Left kidney (tissue), 2 donors: ENCODE data around the gene SNCB. TPM values are rescaled to one million over a fixed set of nuclear protein-coding genes. Genes with fewer than 3 reads are reported as not detected.
A peak's percentile ranks its signal among the peaks of the same experiment; 100 is the strongest.
"Not testable (repeated sequence)": the region's sequence is repeated elsewhere in the genome, so short reads cannot be mapped to it uniquely, and the experiment has no call there.

Experiments
- DNase-seq: peaks from one replicate; pipeline ENCODE4 v3.0.0-alpha.2; 2013
- polyA plus RNA-seq: library from polyadenylated mRNA; unstranded; fragments of 120-200 nt; gene quantifications from one replicate; pipeline ENCODE4 v1.2.1, GENCODE V29; 2013; ENCODE audit not compliant: insufficient read length

The SNCB gene
- polyA plus RNA-seq, 1 donor: 0.20 TPM

DNA sequence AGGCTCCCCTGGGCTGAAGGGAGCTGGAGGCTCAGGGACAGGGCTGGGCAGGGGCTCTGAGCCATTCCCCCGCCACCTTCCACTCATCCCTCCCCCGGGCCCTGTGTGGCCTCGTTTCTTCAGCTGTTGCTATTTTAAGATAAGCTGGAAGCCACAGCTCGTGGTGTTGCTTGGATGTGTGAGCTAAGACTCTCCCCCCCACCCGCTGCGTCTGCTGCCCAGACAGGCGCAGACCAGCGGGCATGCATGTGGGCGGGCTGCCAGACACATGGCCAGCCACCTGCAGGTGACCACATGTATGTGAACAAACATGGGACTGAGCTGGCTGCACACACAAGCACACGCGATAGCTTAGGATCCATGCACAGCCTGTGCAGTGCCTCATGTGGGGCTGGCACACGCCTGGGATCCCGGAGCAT lies 8.7 kb downstream of the SNCB start:
- DNase-seq: no peak

DNA sequence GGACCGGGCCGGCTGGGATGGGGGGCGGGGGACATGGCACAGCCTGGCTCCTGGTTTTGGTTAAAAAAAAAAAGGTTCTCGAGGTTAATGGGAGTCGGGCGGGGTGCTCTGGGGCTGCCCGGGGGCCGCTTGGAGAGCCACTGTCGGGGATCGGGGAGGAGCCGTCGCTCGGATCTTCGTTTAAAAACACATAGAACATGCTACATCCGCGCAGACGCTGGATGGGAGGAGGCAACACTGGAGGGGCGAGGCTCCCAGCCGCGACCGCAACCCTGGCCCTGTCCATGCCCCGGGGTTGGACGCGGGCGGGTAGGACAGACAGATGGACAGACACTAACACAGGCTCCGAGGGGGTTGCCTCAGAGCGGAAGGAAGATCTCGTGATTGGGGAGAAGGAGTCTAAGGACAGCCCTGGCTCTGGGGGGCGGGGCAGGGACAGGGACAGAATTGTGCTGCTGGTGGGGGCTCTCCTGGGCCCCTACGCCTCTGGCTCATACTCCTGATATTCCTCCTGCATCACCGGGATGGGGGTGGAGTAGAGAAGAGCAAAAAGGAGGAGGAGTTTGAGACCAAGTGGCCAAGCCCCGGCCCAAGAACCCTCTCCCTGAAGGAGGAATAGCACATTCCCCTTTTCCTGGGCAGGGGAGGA lies 9.9 kb downstream of the SNCB start:
- DNase-seq: no peak

DNA sequence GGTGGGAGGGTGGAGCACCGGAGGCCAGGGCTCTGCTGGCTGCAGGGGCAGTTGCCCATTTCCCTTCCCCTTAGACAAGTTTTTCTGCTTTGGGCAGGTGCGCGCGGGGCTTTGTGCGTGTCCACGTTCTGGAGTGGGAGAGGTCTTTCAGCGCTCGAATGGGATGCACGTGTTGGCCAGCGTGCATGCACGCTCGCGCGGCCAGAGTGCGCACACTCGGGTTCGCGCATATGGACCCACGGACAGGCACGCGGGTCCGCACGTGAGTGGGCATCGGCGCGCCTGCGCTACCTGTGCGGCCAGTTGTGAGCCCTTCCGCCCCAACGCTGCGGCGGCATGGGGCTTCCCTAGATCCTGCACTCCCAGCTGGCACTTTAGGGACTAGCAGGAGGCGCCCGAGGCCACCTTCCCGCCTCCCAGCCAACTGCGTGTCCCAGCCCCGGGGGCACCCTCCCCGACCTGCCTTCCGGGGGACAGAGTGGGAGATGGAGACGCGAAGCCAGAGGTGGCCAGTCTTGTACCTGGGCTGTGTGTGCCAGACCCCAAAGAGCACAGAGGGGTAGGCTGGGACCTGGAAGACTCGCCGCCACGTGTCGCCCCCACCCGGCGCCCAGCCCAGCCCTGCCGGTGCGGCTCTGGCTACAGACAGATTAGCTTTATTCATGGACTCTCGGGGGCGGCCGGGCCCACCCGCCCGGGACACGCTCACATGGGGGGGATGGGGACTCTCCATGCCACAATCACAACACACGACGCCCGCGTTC lies 10.6 kb downstream of the SNCB start:
- no peak for DNase-seq

DNA sequence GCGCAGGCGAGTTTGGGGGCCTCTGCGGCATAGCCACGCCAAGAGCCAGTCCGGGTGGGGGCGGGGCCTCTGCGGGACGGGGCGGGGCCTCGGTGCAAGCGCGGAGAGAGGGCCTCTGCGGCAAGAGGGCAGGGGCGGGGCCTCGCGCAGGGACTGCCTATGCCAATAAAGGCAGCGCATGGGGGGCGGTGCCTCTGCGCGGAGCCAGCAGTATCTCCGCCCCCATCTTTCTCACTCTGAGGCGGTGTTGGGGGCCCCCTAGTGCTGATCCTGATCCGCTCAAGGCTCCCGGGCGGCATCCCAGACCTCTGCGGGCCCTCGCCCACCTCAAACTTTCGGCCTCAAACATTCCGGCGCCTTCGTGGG lies 11.1 kb downstream of the SNCB start:
- DNase-seq: peak; percentile 72

DNA sequence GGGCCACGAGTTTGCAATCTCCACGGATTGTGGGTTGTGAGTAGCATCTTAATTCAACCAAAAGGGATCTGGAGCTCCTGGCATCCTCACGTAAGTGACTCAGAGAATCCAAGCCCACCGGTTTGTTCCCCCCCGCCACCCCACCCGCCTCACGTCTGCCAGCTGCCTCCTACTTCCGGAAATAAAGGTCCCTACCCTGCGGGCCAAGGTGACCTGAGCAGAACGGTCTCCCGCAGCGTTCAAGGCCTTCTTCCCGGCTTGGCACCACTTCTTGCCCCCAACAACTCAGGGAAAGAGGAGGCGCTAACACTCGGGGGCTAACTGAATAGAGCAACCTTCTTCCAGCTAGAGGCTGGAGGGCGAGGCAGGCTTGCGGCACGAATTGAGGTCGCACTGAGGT lies 11.6 kb downstream of the SNCB start:
- DNase-seq: no peak

DNA sequence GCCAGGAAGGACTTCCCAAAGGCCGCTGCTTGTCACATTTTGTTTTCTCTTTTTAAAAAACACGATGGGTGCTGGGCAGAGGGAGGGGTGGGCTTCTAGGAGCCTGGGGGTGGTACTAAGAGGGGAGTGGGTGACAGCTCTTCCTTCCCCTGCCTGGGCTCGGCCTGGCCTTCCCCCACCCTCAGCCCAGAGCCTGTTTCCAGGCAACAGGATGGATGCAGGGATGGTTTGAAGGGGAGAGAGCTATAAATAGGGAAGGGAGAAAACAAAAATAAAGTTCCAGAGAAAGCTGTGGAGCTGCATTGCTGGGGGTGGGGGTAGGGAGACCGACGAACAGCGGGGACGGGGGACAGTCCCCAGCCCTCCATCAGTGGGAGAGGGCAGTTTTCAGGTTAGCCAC lies 13.8 kb downstream of the SNCB start:
- DNase-seq: no peak

DNA sequence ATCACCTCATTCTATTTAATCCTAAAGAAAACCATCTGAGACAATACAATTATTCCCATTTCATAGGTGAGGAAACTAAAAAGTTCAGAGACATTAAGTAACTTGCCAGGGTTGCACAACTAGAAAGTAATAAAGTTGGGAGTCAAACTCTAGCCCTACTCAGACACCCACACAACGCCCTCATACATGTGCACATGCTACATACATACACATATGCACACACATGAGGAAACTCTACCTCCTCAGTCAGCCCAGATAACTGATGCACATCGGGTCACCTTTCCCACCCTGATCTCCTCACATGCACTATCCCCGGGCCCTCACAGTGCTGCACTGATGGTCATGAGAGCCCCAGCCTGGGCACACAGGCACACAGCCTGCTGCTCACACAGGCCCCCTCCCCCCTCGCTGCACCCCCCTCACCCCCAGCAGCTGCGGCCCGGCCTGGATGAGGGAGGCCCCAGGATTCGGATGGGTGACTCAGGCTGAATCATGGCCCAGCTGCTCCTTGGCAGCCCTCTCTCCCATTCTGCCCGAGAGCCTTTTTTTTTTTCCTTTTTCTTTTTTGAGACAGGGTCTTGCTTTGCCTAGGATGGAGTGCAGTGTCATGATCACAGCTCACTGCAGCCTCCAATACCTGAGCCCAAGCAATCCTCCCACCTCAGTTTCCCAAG lies 15.4 kb downstream of the SNCB start:
- no peak for DNase-seq

DNA sequence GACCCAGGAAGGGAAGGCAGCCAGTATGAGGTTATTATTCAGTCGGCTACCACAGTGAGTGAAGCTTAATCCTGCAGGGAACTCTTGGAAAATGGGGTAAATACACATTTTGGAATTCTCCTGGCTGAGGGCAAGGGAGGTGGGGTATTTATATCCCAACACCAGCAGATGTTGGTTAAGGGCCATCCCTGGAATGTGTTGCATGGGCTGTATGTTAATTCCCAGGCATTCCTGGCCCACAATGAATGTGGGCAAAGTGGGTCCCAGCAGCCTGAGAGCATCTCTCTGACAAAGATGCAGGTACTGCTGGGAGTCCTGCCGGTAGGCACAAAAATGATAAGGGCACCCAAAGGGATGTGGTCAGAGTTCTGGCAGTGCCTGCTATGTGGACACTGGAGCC lies 17.5 kb downstream of the SNCB start:
- no peak for DNase-seq

DNA sequence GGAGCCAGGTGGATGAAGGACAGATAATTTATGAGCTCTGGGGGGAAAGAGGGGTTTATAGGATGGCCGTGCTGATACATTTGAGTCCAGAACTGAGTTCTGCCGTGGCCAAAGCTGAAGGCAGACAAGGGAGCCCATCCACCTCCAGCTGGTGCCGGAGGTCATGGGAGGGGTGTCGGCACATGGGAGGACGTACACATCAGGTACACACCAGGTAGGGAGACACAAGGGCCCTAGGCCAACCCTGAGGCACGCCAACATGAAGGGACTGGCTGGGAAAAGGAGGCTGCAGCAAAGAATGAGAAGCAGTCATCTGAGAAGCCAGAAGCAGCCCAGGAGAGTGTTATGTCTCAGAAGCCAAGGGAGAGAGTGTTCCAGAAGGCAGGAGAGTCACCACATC lies 18.3 kb downstream of the SNCB start:
- DNase-seq: no peak

DNA sequence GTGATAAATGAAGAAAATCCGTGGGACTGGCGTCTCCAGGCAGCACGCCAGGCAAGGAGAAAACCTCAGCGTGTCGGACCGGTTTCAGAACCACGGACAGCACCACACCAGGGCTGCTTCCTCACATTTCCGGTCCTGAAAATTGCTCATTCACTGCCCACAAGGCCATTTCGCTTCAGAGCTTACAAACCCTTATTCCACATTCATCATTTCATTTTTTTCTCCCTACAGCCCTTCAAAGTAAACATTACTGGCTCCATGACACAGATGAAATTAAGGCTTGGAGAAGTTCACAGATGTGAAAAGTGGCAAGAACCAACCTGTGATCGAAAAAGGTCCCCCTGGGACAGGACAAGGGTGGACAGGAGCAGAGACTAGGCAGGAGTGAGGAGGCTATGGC lies 18.9 kb downstream of the SNCB start:
- DNase-seq: peak; percentile 83

DNA sequence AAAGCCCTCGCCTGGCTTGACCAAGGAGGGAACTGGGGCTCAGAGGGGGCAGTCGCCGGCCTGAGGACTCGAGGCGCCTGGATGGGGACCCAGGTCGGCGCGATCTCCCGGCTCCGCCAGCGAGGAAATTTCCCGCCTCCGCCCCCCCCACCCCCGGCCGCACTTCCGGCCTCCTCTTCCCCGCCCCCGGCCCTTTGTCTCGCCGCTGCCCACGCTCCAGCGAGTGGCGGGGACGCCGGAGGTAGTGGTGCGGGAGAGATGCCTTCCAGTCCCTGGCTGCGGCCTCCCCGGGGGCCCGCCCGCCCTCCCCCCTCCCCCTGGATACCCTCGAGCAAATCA lies 19.9 kb downstream of the SNCB start:
- DNase-seq: no peak

DNA sequence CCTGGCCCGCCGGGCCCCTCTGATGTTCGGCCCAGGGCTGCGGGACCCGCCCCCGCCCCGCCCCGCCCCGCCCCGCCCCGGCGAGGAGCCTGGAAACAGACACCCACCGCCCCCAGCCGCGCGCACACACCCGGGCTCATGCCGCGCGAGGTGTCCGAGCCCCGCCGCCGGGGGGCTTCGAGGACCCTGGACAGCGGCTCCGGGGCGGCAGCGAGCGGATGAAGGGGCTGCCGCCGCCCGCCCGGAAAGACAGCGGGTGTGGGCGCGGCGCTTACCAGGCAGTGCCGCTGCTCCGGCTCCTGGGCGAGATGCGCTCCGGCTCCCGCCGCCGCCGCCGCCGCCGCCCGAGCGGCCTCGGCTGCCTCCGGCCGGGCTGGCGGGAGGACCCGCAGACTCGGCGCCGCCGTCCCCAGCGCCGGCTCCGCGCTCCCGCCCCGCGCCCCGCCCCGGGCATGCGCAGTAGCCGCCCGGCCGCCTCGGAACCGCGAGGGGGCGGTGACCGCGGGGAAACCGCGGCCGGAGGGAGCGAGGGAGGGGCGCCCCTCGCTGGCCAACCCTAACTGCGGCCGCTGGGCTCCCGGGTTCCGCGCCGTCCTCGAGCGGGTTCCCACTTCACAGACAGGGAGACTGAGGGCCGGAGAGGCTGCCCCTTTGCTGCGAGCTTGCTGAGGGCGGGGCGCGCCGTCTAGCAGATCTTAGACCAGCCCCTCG lies 20.5 kb downstream of the SNCB start, which contains the start of gene GPRIN1:
Gene GPRIN1 (minus strand): TSS at position 433 of the 711 bp plus-strand sequence. CDS start 10,322 bp downstream, outside the sequence.
- DNase-seq: peak; percentile 54

DNA sequence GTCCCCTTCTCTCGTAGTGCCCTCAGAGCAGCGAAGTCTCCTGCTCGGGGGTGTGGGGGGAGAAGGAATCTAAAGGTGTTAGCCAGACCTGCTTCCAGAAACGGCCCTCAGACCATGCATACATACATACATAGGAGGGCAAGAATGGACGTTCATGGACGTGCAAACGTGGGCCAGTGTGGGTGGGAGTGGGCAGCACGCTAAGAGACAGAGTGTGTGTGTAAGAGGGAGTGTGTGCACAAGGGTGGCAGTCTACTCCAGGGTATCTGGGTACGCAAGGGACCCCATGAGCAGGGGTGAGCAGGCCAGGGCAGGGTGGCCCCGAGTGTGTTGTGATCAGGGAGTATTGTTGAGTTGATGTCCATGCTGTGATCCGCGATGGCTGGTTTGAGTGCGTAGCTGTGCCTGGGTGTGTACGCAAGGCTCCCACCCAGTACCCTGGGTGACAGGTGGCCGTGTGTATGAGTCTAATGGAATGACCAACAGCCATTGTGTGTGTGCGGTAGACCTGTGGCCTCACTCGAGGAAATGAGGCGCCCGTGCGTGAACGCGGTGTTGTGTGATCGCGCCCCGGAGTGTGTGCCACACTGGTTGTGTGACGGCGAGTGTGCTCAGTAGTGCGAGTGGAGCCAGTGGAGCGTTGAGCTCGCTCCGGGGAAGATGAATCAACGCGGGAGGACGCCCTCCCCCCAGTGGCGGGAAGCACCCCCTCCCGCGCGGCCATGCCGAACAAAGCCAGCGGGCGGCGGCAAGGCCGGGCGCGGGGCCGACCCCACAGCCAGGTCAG lies 21.2 kb downstream of the SNCB start:
- DNase-seq: no peak

DNA sequence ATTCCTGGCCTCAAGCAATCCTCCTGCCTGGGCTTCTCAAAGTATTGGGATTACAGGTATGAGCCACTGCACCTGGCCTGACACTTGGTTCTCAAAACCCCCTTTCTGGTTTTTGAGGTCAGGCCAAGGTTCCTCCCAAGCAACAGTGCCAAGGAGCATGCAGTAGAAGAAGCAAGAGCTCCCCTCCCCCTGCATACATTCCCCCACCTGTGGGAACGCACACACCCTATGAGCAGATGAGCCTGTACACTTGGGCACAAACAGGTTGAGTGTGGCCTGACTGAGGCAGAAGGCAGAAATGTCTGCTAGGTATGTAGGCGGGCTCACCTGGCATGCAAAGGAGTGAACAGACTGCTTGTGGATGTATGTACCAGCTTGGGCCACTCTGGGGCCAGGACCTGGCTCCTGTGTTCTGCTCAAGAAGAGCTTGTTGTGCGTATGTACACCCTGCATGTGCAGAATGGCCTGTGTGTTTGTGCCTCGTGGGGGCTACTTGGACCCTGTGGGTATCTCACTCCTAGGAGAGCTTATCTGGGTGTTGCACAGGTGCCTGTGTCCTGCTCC lies 22.1 kb downstream of the SNCB start:
- no peak for DNase-seq

DNA sequence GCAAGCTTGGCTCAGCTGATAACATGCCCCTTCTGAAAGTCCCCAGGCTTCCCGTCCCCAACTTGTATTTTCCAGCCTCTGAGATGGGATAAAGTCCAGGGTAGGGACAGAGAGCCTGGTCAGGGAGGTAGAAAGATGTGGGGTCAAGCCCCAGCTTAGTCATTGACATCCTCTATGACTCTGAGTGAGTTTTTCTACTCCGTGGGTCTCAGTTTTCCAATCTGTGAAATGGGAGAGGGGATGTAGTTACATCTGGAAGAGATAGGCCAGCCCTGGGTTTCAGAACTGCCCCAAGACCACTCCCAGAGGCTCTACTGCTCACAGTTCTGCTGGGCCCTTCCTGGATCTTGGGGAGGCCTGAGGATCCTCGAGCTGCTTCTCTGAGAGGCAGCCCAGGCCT lies 23.5 kb downstream of the SNCB start:
- no peak for DNase-seq

DNA sequence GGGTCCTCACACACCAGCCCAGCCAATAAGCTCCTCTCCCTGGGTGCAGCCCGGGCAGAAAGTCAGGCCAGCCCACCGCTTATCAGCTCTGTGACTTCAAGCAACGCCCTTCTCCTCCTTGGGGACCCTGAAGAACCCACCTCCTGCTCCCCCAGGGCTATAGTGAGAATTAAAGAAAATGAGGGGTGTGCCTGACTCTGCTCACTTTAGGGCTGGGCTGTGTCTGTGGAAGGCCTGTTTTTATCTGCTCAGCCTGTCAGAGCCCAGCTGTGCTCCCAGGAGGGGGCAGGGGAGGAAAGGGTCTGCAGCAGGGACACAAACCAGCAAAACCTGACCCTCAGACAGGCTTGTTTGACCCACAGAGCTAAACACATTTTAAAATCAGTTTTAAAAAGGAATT lies 24.3 kb downstream of the SNCB start:
- no peak for DNase-seq

DNA sequence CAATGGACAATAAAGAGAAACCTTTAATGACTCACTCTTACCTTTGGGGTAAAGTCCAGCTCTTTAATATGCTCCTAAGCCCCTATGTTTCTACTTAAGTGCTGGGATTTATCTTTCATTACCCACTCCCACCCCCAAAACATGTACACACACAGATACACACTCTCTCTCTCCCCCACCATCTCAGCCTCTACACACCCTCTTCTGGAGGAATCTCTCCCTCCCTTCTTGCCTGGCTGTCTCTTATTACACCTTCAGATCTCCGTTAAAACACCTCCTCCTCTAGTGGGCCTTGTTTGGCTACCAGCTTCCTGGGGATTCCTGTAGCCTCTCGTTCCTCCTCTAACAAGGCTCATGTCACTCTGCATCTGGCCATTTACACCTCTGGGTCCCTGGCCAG lies 27.2 kb downstream of the SNCB start:
- DNase-seq: no peak

DNA sequence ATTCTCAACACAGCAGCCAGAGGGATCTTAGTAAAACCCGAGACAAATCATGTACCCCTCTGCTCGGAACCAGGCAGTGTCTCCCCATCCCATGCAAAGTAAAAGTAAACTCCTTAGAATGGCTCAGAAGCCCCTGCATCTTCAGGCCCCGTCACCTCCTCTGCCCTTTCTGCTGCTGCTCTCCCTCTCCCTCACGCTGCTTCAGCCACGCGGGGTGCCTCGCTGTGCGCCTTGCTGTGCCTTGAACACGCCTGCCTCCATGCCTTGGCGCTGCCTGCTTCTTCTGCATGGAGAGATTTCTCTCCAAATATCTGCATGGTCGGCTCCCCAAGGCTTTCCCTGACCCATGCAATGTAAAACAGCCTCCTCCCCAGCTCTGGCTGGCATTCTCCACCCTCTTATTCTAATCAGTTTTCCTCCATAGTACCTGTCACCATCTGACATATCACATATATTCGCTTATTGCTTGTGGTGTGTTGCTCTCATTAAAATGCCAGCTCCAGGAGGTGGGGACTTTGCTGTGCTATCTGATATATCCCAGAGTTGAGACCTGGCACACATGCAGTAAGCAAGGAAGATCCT lies 28.3 kb downstream of the SNCB start:
- DNase-seq: no peak

DNA sequence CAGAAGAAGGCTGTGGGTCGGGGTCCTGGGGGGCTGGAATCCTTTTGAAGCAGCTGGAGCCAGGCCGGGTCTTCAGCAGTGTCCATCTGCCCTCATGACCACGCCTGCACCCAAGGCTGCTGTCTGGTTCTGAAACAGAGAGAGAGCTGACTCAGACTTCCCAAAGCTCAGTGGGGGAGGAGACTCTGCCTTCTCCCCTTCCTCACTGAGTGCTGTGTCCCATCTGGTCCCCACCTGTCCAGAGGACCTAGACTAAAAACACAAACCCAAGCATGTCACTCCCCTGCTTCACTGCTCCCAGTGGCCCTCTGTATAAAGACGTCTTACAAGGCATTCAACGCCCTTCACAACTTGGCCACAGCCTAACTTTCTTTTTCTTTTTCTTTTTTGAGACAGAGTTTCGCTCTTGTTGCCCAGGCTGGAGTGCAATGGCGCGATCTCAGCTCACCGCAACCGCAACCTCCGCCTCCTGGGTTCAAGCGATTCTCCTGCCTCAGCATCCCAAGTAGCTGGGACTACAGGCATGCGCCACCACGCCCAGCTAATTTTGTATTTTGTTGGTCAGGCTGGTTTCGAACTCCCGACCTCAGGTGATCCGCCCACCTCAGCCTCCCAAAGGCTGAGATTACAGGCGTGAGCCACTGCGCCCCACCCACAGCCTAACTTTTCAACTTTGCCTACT lies 30.4 kb downstream of the SNCB start:
- not testable (repeated sequence) for DNase-seq
